COLO668 (cell line): ENCODE results near the gene ACADS.
"Not testable (repeated sequence)": the region's sequence is repeated elsewhere in the genome, so short reads cannot be mapped to it uniquely, and the experiment has no call there.

ENCODE experiments used
- DNase-seq: peaks from one replicate; lab custom pipeline; 2025; ENCODE audit not compliant: unreplicated experiment; lab: John Stamatoyannopoulos, UW

ACADS gene

GRCh38 chr12:120725151-120725658, 421 bp upstream of the ACADS start:
- DNase-seq: no peak

- no peak for DNase-seq
Measured at GRCh38 chr12:120726510-120726793, 826 bp downstream of the ACADS start.

- no peak for DNase-seq
Measured at GRCh38 chr12:120726961-120727360, 1.3 kb downstream of the ACADS start.

GRCh38 chr12:120732198-120732597, 6.6 kb downstream of the ACADS start:
- not testable (repeated sequence) for DNase-seq

GRCh38 chr12:120733574-120733973, 7.9 kb downstream of the ACADS start:
- no peak for DNase-seq

- DNase-seq: no peak
Measured at GRCh38 chr12:120734210-120734609, 8.6 kb downstream of the ACADS start.

GRCh38 chr12:120735181-120735580, 9.6 kb downstream of the ACADS start:
- DNase-seq: no peak

- DNase-seq: no peak
Measured at GRCh38 chr12:120736404-120737331, 11.0 kb downstream of the ACADS start.

- DNase-seq: no peak
Measured at GRCh38 chr12:120737557-120738251, 12.1 kb downstream of the ACADS start.

GRCh38 chr12:120738252-120739030, 12.8 kb downstream of the ACADS start:
- no peak for DNase-seq

- DNase-seq: no peak
Measured at GRCh38 chr12:120739031-120739762, 13.6 kb downstream of the ACADS start.

GRCh38 chr12:120739821-120740613, 14.4 kb downstream of the ACADS start:
- DNase-seq: no peak

GRCh38 chr12:120740871-120741270, 15.2 kb downstream of the ACADS start:
- no peak for DNase-seq

- DNase-seq: no peak
Measured at GRCh38 chr12:120741476-120742421, 16.1 kb downstream of the ACADS start.

GRCh38 chr12:120744922-120745493, 19.4 kb downstream of the ACADS start:
- no peak for DNase-seq

- no peak for DNase-seq
Measured at GRCh38 chr12:120748242-120748641, 22.6 kb downstream of the ACADS start.

- no peak for DNase-seq
Measured at GRCh38 chr12:120749256-120749655, 23.6 kb downstream of the ACADS start.

- no peak for DNase-seq
Measured at GRCh38 chr12:120750806-120751205, 25.2 kb downstream of the ACADS start.
